Measurements from ENCODE around the gene IL17RB.

DNA sequence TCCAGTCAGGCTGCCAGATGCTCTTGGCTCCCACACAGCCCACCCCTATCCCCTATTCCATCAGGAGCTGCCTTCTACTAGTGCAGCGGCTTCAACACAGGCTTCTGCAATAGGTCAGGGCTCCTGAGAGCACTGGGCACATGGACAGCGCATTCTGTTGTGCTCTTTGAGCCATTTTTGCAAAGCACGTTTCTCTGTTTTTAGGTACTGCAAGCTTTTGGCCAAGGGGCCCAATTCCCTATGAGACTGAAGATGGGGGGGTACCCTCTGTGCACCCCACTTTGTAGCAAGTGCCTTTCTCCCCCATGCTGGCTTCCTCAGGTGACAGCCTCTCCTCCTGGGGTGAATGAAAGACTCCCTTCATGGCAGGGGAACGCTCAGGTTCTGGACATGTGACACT is 31.3 kb upstream of the IL17RB start:
- TF ChIP-seq, protein P1, sequence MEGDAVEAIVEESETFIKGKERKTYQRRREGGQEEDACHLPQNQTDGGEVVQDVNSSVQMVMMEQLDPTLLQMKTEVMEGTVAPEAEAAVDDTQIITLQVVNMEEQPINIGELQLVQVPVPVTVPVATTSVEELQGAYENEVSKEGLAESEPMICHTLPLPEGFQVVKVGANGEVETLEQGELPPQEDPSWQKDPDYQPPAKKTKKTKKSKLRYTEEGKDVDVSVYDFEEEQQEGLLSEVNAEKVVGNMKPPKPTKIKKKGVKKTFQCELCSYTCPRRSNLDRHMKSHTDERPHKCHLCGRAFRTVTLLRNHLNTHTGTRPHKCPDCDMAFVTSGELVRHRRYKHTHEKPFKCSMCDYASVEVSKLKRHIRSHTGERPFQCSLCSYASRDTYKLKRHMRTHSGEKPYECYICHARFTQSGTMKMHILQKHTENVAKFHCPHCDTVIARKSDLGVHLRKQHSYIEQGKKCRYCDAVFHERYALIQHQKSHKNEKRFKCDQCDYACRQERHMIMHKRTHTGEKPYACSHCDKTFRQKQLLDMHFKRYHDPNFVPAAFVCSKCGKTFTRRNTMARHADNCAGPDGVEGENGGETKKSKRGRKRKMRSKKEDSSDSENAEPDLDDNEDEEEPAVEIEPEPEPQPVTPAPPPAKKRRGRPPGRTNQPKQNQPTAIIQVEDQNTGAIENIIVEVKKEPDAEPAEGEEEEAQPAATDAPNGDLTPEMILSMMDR (IDR thresholded peaks at IDR 0.05; ENCODE audit: insufficient read depth, low read depth, low read length), result no peak
- TF ChIP-seq EZH2 (IDR thresholded peaks at IDR 0.05; ENCODE audit: insufficient read depth, low read length), result no peak

Data from astrocyte (in vitro differentiated cells and primary cell).